ENCODE measurements around the gene CD247.

DNA sequence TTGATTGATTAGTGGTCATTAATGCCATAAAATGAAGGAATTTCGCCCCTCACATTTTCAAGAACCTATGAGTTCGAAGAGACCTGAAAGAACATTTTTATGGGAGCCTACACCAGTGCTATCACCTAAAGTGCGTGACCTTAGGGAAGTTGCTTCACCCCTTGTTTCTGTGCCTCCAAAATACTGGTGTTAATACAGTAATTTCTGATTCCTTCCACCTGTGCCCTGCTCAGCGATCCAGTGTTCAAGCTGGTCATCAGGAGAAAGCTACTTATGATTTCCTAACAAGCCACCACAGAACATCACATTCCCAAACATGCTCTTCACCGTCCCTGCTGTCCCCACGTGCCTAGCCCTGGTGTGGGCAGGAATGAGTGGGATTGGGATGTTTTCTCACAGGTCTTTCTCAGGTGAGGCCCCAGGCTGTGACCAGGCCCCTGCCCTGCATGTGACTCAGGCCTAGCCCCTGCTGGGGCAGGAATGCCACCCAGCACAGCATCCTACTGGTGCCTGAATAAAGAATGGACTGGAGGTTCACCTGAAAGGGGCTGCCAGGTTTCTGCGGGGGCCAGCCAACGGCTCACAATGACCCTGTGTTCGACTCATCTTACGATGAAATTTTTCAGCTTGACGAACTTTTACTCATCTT, 60.3 kb downstream of the CD247 start:
- TF ChIP-seq EZH2 (IDR thresholded peaks at IDR 0.05), result no peak
- TF ChIP-seq POLR2AphosphoS5 (IDR thresholded peaks at IDR 0.05; ENCODE audit: borderline replicate concordance, low read depth, low read length), result no peak
- no peak for TF ChIP-seq FOXP2 (optimal IDR thresholded peaks at IDR 0.05; ENCODE audit: control extremely low read depth, extremely low read length, insufficient read depth)

Data from SK-N-MC (cell line).